NCI-H2196 (cell line): ENCODE measurements around the gene OGDHL.
"Not testable (repeated sequence)": the region's sequence is repeated elsewhere in the genome, so short reads cannot be mapped to it uniquely, and the experiment has no call there.

Experiments
- DNase-seq: peaks from one replicate; lab custom pipeline; 2025; ENCODE audit not compliant: unreplicated experiment; lab: John Stamatoyannopoulos, UW

OGDHL gene

GRCh38 chr10:49756641-49757040, 5.5 kb downstream of the OGDHL start:
- DNase-seq = no peak

- no peak for DNase-seq
Measured at GRCh38 chr10:49756031-49756430, 6.1 kb downstream of the OGDHL start.

- not testable (repeated sequence) for DNase-seq
Measured at GRCh38 chr10:49754951-49755350, 7.2 kb downstream of the OGDHL start.

- no peak for DNase-seq
Measured at GRCh38 chr10:49752584-49752983, 9.5 kb downstream of the OGDHL start.

GRCh38 chr10:49751636-49752510, 10.2 kb downstream of the OGDHL start:
- DNase-seq = no peak

- DNase-seq = no peak
Measured at GRCh38 chr10:49751216-49751615, 10.9 kb downstream of the OGDHL start.

GRCh38 chr10:49750546-49750945, 11.6 kb downstream of the OGDHL start:
- no peak for DNase-seq

GRCh38 chr10:49749556-49750491, 12.3 kb downstream of the OGDHL start:
- no peak for DNase-seq

- DNase-seq = no peak
Measured at GRCh38 chr10:49749144-49749543, 13.0 kb downstream of the OGDHL start.

GRCh38 chr10:49748006-49748405, 14.1 kb downstream of the OGDHL start:
- no peak for DNase-seq

GRCh38 chr10:49747303-49747646, 14.8 kb downstream of the OGDHL start:
- no peak for DNase-seq

- no peak for DNase-seq
Measured at GRCh38 chr10:49746626-49747302, 15.4 kb downstream of the OGDHL start.

- DNase-seq = no peak
Measured at GRCh38 chr10:49745756-49746155, 16.4 kb downstream of the OGDHL start.

GRCh38 chr10:49744924-49745605, 17.1 kb downstream of the OGDHL start:
- DNase-seq = no peak

- DNase-seq = no peak
Measured at GRCh38 chr10:49744091-49744685, 17.9 kb downstream of the OGDHL start.

GRCh38 chr10:49743464-49744075, 18.6 kb downstream of the OGDHL start:
- no peak for DNase-seq

GRCh38 chr10:49742683-49743463, 19.2 kb downstream of the OGDHL start:
- DNase-seq = no peak

GRCh38 chr10:49741108-49741995, 20.8 kb downstream of the OGDHL start:
- DNase-seq = no peak
